WTC11 (cell line): Measurements from ENCODE around the gene LRRN4CL. TPM values are rescaled to one million over a fixed set of nuclear protein-coding genes. Genes with fewer than 3 reads are reported as not detected.
"Not testable (repeated sequence)": the region's sequence is repeated elsewhere in the genome, so short reads cannot be mapped to it uniquely, and the experiment has no call there.

Experiments
- ATAC-seq: fragments of 200-7000 bp; cut with Tn5 transposase; 2 replicates; pipeline ENCODE4 v1.10.0; 2021; ENCODE audit warnings: mild to moderate bottlenecking, moderate library complexity
- CTCF ChIA-PET: fragments of 300-600 bp; sonication (Branson Sonifier 250); formaldehyde crosslinking; loops from one replicate; lab custom pipeline; 2021; ENCODE audit warnings: antibody characterized with exemption; lab: Charles Lee
- POLR2A ChIA-PET: fragments of 350-600 bp; sonication (Branson Sonifier 250); formaldehyde crosslinking; loops from one replicate; lab custom pipeline; 2021; ENCODE audit warnings: antibody characterized with exemption; lab: Charles Lee
- DNase-seq: peaks from one replicate; pipeline ENCODE4 v3.0.0; 2021; ENCODE audit warnings: low spot score
- H3K27ac Mint-ChIP-seq: 2 replicates; pipeline ENCODE4 v1.8.0; 2021; ENCODE audit warnings: mixed read lengths
- H3K27me3 Mint-ChIP-seq: 2 replicates; pipeline ENCODE4 v1.8.0; 2021; ENCODE audit warnings: low read depth, mild to moderate bottlenecking, moderate library complexity, mixed read lengths
- H3K36me3 Mint-ChIP-seq: 2 replicates; pipeline ENCODE4 v1.8.0; 2021; ENCODE audit warnings: mixed read lengths
- H3K4me1 Mint-ChIP-seq: 2 replicates; pipeline ENCODE4 v1.8.0; 2022; ENCODE audit warnings: mixed read lengths
- H3K4me3 Mint-ChIP-seq: 2 replicates; pipeline ENCODE4 v1.8.0; 2021; ENCODE audit warnings: mild to moderate bottlenecking, moderate library complexity, mixed read lengths
- H3K9me3 Mint-ChIP-seq: 2 replicates; pipeline ENCODE4 v1.8.0; 2021; ENCODE audit warnings: mixed read lengths
- CREM ChIP-seq: sonication (generic); formaldehyde crosslinking; IDR thresholded peaks from 2 replicates; pipeline ENCODE4 v1.8.1; 2022; ENCODE audit warnings: mild to moderate bottlenecking, missing genetic modification reagents, moderate library complexity
- HMGXB4 ChIP-seq: sonication (generic); formaldehyde crosslinking; IDR thresholded peaks from 2 replicates; pipeline ENCODE4 v1.8.1; 2023; ENCODE audit warnings: mild to moderate bottlenecking, moderate library complexity, missing genetic modification reagents
- NFE2L1 ChIP-seq: sonication (generic); formaldehyde crosslinking; IDR thresholded peaks from 2 replicates; pipeline ENCODE4 v1.8.1; 2023; ENCODE audit warnings: missing genetic modification reagents
- PREB ChIP-seq: sonication (generic); formaldehyde crosslinking; IDR thresholded peaks from 2 replicates; pipeline ENCODE4 v1.8.1; 2022; ENCODE audit warnings: mild to moderate bottlenecking, missing genetic modification reagents, moderate library complexity, borderline replicate concordance
- RORB ChIP-seq: fragments of 250-450 bp; sonication (Bioruptor Pico); IDR thresholded peaks from 2 replicates; pipeline ENCODE4 v1.9.0; 2021; ENCODE audit warnings: mild to moderate bottlenecking
- SMAD3 ChIP-seq: sonication (generic); formaldehyde crosslinking; IDR thresholded peaks from 2 replicates; pipeline ENCODE4 v1.8.0; 2022; ENCODE audit warnings: missing genetic modification reagents, mild to moderate bottlenecking, borderline replicate concordance
- SP1 ChIP-seq: sonication (generic); formaldehyde crosslinking; conservative IDR thresholded peaks from 2 replicates; pipeline ENCODE4 v1.8.1; 2022; ENCODE audit warnings: missing genetic modification reagents
- total RNA-seq: library from RNA; stranded (reverse); gene quantifications from 3 replicates; pipeline ENCODE4 v1.2.3, GENCODE V29; 2021
- TF ChIP-seq, protein P1 (sequence below): fragments of 200-600 bp; IDR thresholded peaks from 2 replicates; pipeline ENCODE4 v1.8.0; 2022; ENCODE audit warnings: antibody characterized with exemption
- TF ChIP-seq, protein P2 (sequence below): fragments of 250-450 bp; sonication (Bioruptor Pico); conservative IDR thresholded peaks from 2 replicates; pipeline ENCODE4 v1.9.0; 2021; ENCODE audit warnings: mild to moderate bottlenecking

LRRN4CL gene
- total RNA-seq, 1 experiment from 2014 or later = 0.39 TPM

DNA sequence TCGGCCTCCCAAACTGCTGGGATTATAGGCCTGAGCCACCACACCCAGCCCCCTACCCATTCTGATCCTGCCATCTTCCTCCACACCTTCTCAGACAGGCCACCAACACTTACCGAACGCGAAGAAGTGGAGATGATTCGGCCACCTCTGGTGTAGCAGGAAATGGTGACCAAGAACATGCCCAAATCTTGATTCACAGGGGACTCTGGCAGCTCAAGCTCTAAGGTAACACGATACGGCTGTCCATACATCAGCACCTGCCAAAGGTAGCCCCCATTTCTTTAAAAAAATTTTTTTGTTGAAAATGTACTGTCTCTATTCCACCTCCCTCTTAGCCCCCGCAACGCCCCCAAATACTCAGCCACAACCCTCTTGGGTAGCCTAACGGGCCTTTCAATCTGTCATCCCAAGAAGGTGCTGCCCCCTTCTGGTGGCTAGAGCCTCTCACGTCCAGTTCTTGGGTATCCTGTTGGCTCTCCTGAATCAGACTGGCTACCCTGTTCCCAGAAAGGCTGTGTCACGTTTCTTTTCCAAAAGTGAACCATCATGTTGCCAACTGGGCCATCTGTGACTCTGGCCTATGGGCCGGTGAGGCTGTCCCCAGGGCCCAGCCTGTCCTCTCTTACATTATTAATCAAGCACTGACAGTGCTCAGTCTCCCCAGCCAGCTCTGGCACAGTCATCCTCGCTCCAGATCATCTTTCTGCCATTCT lies 5.3 kb upstream of the LRRN4CL start:
- peaks cover 2% of the 10 kb centered on the region; the same call in 1 of the 2 replicates for H3K4me1 Mint-ChIP-seq
- no peaks in the 10 kb centered on the region for H3K9me3 Mint-ChIP-seq
- no peak for TF ChIP-seq HMGXB4 (CRISPR knock-in tag)
- TF ChIP-seq, protein P1, sequence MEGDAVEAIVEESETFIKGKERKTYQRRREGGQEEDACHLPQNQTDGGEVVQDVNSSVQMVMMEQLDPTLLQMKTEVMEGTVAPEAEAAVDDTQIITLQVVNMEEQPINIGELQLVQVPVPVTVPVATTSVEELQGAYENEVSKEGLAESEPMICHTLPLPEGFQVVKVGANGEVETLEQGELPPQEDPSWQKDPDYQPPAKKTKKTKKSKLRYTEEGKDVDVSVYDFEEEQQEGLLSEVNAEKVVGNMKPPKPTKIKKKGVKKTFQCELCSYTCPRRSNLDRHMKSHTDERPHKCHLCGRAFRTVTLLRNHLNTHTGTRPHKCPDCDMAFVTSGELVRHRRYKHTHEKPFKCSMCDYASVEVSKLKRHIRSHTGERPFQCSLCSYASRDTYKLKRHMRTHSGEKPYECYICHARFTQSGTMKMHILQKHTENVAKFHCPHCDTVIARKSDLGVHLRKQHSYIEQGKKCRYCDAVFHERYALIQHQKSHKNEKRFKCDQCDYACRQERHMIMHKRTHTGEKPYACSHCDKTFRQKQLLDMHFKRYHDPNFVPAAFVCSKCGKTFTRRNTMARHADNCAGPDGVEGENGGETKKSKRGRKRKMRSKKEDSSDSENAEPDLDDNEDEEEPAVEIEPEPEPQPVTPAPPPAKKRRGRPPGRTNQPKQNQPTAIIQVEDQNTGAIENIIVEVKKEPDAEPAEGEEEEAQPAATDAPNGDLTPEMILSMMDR = peak; percentile 84
- TF ChIP-seq, all 79 proteins: peak for 1
- Mint-ChIP-seq H3K36me3 (peaks cover 32% of the 10 kb centered on the region), H3K27me3 (no peaks in the 10 kb centered on the region), H3K27ac (peak overlapping the region; percentile 73), H3K4me3 (no peak overlapping the region)
- ATAC-seq (peak; percentile 84), DNase-seq (peak; percentile 86)
- CTCF ChIA-PET = interaction anchor here (0.6 to 2.8 kb wide), 28 partner anchors 11 to 300 kb away, joined by 3 to 14 read pairs (median 4); partner anchors contain the start of genes B3GAT3, BSCL2, C11orf98 and EEF1G
- POLR2A ChIA-PET = interaction anchor here (1.2 kb wide), 1 partner anchor 103 kb away, joined by 3 read pairs; the partner anchor contains the start of gene TUT1

- H3K4me1 Mint-ChIP-seq, H3K27ac Mint-ChIP-seq, H3K27me3 Mint-ChIP-seq, DNase-seq, H3K9me3 Mint-ChIP-seq, ATAC-seq, H3K4me3 Mint-ChIP-seq, POLR2A ChIA-PET: not testable (repeated sequence)
- peaks cover 31% of the 10 kb centered on the region for H3K36me3 Mint-ChIP-seq
- CTCF ChIA-PET = interaction anchor here (0.9 to 2.6 kb wide), 8 partner anchors 12 to 299 kb away, joined by 4 to 14 read pairs (median 9); partner anchors contain the start of genes EEF1G and TUT1
These were observed 4.3 kb upstream of the LRRN4CL start for GRCh38 chr11:62693624-62694023.

GRCh38 chr11:62688491-62688890 lies 839 bp downstream of the LRRN4CL start:
- Mint-ChIP-seq H3K36me3 (peaks cover 21% of the 10 kb centered on the region), H3K4me1 (peaks cover 9% of the 10 kb centered on the region; the same call in 1 of the 2 replicates), H3K27me3 (no peaks in the 10 kb centered on the region), H3K4me3 (0 out of 2 replicates have a peak overlapping the region, but pooled peaks have one; percentile 40), H3K27ac (peak overlapping the region; percentile 47), H3K9me3 (no peaks in the 10 kb centered on the region)
- ATAC-seq (no peak), DNase-seq (no peak)
- CTCF ChIA-PET = interaction anchor here (0.8 to 3.0 kb wide), 4 partner anchors 39 to 284 kb away, joined by 3 to 10 read pairs (median 6); partner anchors contain the start of genes HNRNPUL2 and TMEM179B
- TF ChIP-seq RORB = no peak
- TF ChIP-seq, protein P2, sequence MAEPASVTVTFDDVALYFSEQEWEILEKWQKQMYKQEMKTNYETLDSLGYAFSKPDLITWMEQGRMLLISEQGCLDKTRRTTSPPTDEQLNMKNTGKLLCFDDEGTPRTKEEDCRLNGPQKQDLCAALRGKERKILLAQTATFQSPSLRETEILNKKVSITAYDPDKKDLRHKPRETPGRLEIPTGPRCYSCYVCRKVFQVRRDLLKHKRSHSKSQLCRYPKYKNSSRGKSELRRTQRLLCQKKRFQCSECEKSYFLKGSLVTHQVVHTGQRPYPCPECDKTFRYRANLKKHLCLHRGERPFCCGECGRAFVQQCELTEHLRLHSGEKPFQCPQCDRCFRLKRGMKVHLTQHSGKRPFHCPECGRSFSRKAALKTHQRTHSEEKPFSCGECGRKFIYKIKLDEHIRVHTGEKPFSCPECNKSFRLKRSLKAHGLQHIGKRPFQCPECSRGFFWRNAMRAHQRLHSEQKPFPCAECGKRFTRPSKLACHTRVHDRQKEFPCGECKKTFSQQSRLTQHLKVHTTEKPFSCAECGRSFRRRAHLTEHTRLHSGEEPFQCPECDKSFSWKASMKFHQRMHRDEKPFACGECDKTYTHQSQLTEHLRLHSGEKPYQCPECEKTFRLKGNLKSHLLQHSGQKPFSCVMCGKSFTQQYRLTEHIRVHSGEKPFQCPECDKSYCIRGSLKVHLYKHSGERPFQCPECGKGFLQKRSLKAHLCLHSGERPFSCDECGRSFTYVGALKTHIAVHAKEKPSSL (CRISPR knock-in tag) = no peak
- TF ChIP-seq CREM (CRISPR knock-in tag) = no peak
- no peak for TF ChIP-seq NFE2L1 (CRISPR knock-in tag)
- TF ChIP-seq SMAD3 = no peak
- TF ChIP-seq SP1 (CRISPR knock-in tag) = no peak
- no peak for TF ChIP-seq PREB (CRISPR knock-in tag)
- POLR2A ChIA-PET = interaction anchor here (0.6 to 2.2 kb wide), 2 partner anchors 18 to 249 kb away, joined by 3 to 9 read pairs; partner anchors contain the start of genes BSCL2 and GNG3
